Astrocyte of the spinal cord (primary cell): ENCODE data around the gene GIT1.

ENCODE experiments used
- DNase-seq: peaks from one replicate; pipeline ENCODE4 v3.0.0; 2011; ENCODE audit warnings: low read depth, low spot score
- H3K4me3 ChIP-seq: 2 replicates; pipeline ENCODE4 v1.5.1; 2011; ENCODE audit warnings: low read depth, mild to moderate bottlenecking, low read length, moderate library complexity
- CTCF ChIP-seq: IDR thresholded peaks from 2 replicates; pipeline ENCODE4 v1.5.1; 2012; ENCODE audit warnings: low read depth, mild to moderate bottlenecking, low read length, inconsistent platforms
- in situ Hi-C: cut with HindIII; loops from 2 replicates; pipeline ENCODE4 v1.10.0; 2017; ENCODE audit warnings: low sequenced_read_pairs

GIT1 gene

GRCh38 chr17:29625037-29625750 is 35.7 kb upstream of the GIT1 start:
- peak; percentile 39 for DNase-seq
- in situ Hi-C loops, result no loop called here
- TF ChIP-seq CTCF, result no peak
- H3K4me3 ChIP-seq, result no peak overlapping the region

- TF ChIP-seq CTCF, result no peak
- DNase-seq, result no peak
- H3K4me3 ChIP-seq, result no peak overlapping the region
- in situ Hi-C loops, result no loop called here
Observed at GRCh38 chr17:29624586-29624985, 35.1 kb upstream of the GIT1 start.

- H3K4me3 ChIP-seq, result no peak overlapping the region
- DNase-seq, result no peak
- TF ChIP-seq CTCF, result no peak
- in situ Hi-C loops, result no loop called here
Observed at GRCh38 chr17:29623283-29623647, 33.8 kb upstream of the GIT1 start.

- DNase-seq, result peak; percentile 32
- H3K4me3 ChIP-seq, result peak within 1 kb of the TSS; percentile 59
- in situ Hi-C loops, result no loop called here
- TF ChIP-seq CTCF, result no peak
Observed at GRCh38 chr17:29622337-29623282, 33.2 kb upstream of the GIT1 start, which contains the start of gene CORO6. Gene CORO6, minus strand, starts transcription at chr17:29622912. Its CDS starts 1,491 bp downstream, at chr17:29621421.

- H3K4me3 ChIP-seq, result no peak overlapping the region
- no peak for DNase-seq
- in situ Hi-C loops, result no loop called here
- TF ChIP-seq CTCF, result no peak
Observed at GRCh38 chr17:29621751-29622194, 32.3 kb upstream of the GIT1 start.

GRCh38 chr17:29620779-29621500 is 31.5 kb upstream of the GIT1 start:
- no peak for TF ChIP-seq CTCF
- in situ Hi-C loops, result no loop called here

More at GRCh38 chr17:29620779-29621500, 31.5 kb upstream of the GIT1 start:
- DNase-seq, result no peak
- no peak overlapping the region for H3K4me3 ChIP-seq
